Measurements from ENCODE around the gene CACNB2. TPM values are rescaled to one million over a fixed set of nuclear protein-coding genes. Genes with fewer than 3 reads are reported as not detected.

Gene CACNB2
- total RNA-seq, 2 donors from 2014 or later = 9.8 to 12.1 TPM

GRCh38 chr10:18282094-18282493, 141.9 kb downstream of the CACNB2 start:
- H3K27me3 ChIP-seq = no peaks in the 10 kb centered on the region
- no peak overlapping the region for H3K27ac ChIP-seq
- H3K9me3 ChIP-seq = no peaks in the 10 kb centered on the region
- H3K36me3 ChIP-seq = no peaks in the 10 kb centered on the region
- no peak overlapping the region for H3K9ac ChIP-seq (ENCODE audit: low read depth in 2 of 2, low read length in 2 of 2)
- TF ChIP-seq CTCF (IDR thresholded peaks at IDR 0.05) = no peak
- intact Hi-C loops (cut with DNase I) = no loop called here
- no peak for DNase-seq
- H3K4me1 ChIP-seq = no peaks in the 10 kb centered on the region
- H3K4me3 ChIP-seq = no peak overlapping the region

GRCh38 chr10:18290651-18291313, 150.6 kb downstream of the CACNB2 start:
- Histone ChIP-seq H3K9me3 (no peaks in the 10 kb centered on the region), H3K27me3 (no peaks in the 10 kb centered on the region), H3K36me3 (no peaks in the 10 kb centered on the region), H3K4me1 (no peaks in the 10 kb centered on the region), H3K4me3 (no peak overlapping the region), H3K9ac (ENCODE audit: low read depth in 2 of 2, low read length in 2 of 2) (no peak overlapping the region), H3K27ac (no peak overlapping the region)
- no peak for DNase-seq
- intact Hi-C loops (cut with DNase I) = no loop called here
- no peak for TF ChIP-seq CTCF (IDR thresholded peaks at IDR 0.05)

- TF ChIP-seq CTCF (IDR thresholded peaks at IDR 0.05) = no peak
- no peaks in the 10 kb centered on the region for H3K9me3 ChIP-seq
- H3K27me3 ChIP-seq = no peaks in the 10 kb centered on the region
- DNase-seq = no peak
- H3K9ac ChIP-seq (ENCODE audit: low read depth in 2 of 2, low read length in 2 of 2) = no peak overlapping the region
- H3K4me3 ChIP-seq = no peak overlapping the region
- H3K4me1 ChIP-seq = no peaks in the 10 kb centered on the region
- intact Hi-C loops (cut with DNase I) = no loop called here
- no peak overlapping the region for H3K27ac ChIP-seq
- H3K36me3 ChIP-seq = no peaks in the 10 kb centered on the region
Measured at GRCh38 chr10:18293536-18294510, 153.6 kb downstream of the CACNB2 start.

GRCh38 chr10:18294633-18295032, 154.4 kb downstream of the CACNB2 start:
- DNase-seq = no peak
- TF ChIP-seq CTCF (IDR thresholded peaks at IDR 0.05) = no peak
- intact Hi-C loops (cut with DNase I) = no loop called here

GRCh38 chr10:18297659-18298058, 157.4 kb downstream of the CACNB2 start:
- TF ChIP-seq CTCF (IDR thresholded peaks at IDR 0.05) = no peak

More at GRCh38 chr10:18294633-18295032, 154.4 kb downstream of the CACNB2 start:
- H3K4me1 ChIP-seq = no peaks in the 10 kb centered on the region
- H3K4me3 ChIP-seq = no peak overlapping the region
- no peaks in the 10 kb centered on the region for H3K36me3 ChIP-seq
- no peak overlapping the region for H3K27ac ChIP-seq
- H3K9ac ChIP-seq (ENCODE audit: low read depth in 2 of 2, low read length in 2 of 2) = no peak overlapping the region
- H3K9me3 ChIP-seq = no peaks in the 10 kb centered on the region
- H3K27me3 ChIP-seq = no peaks in the 10 kb centered on the region

More at GRCh38 chr10:18297659-18298058, 157.4 kb downstream of the CACNB2 start:
- Histone ChIP-seq H3K9me3 (no peaks in the 10 kb centered on the region), H3K36me3 (no peaks in the 10 kb centered on the region), H3K27me3 (no peaks in the 10 kb centered on the region), H3K4me1 (no peaks in the 10 kb centered on the region), H3K4me3 (no peak overlapping the region), H3K9ac (ENCODE audit: low read depth in 2 of 2, low read length in 2 of 2) (no peak overlapping the region), H3K27ac (no peak overlapping the region)
- intact Hi-C loops (cut with DNase I) = no loop called here
- no peak for DNase-seq

All from colonic mucosa (tissue), 4 donors.